Fibroblast of skin of abdomen (primary cell): ENCODE results near the gene RRAD.
A peak's percentile ranks its signal among the peaks of the same experiment; 100 is the strongest.

ENCODE experiments used
- DNase-seq: peaks from one replicate; pipeline ENCODE4 v3.0.0-alpha.2; 2013

The RRAD gene

DNA sequence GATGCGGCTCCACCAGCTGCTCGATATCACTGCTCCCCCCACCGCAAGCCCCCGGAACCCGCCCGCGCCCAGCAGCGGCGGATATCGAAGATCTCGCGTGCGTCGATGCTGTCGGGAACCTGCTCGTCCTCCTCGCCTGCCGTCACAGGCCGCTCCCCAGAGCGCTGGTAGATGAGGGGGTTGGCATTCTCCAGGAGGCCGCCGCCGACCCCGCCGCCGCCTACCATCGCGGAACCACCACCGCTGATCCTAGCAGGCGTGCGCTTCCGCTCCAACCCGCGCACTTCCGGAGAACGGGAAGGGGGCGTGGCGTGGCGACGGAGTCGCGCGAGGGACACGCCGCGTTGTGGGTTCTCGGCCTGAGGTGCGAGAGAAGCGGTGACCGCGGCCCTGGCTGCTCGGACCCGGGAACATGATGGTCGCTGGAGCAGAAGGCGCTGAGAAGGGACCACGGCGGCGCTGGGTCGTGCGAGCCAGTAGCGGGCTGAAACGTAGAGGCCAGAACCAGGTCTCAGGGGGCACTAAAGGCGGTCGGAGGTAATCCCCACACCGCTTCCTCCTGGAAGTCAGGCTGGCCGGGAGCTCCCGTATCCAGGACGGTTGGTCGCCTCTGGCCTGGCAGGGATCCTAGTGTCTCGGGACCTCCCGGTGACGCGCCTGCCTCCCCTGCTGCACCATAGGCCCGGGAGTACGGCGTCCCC, 9.0 kb upstream of the RRAD start, which contains the start of gene CIAO2B:
Gene CIAO2B (minus strand): TSS at position 265 of the 701 bp plus-strand sequence. CDS start 38 bp downstream, at position 227.
- DNase-seq = peak; percentile 83

DNA sequence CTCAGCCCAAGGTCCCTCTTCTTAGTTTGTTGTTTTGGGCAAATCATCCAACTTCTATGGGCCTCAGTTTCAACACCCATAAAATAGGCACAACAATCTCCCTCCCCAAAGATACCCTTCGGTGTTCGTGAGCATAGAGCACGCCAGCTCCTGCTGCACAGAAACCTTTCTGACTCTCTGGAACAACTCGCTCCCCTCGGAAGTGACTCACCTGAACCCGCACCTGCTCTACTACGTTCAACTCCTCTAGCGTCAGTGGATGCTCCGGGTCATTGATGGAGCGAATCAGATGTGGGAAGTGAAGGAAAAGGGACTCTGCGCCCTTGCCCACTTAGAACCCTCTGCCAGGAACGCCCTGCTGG, 8.4 kb upstream of the RRAD start:
- DNase-seq = no peak

DNA sequence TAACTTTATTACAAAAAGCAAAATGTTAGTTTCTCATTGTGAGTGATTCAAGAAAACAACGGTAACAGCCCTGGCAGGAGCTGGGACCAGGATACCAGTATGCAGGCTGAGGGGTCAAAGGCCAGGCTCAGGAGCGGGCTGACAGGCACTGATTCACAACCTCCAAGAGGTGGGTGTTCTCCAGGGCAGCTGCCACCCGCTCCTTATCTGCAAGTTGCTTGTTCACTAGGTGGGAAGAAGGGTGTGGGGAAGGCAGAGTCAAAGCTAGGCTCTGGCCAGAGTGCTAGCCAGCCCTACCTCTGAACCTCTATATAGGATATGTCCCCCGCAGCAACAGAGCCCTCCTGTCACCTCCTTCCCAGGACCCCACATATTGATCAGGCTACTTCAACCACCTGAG, 6.7 kb upstream of the RRAD start:
- DNase-seq = no peak

DNA sequence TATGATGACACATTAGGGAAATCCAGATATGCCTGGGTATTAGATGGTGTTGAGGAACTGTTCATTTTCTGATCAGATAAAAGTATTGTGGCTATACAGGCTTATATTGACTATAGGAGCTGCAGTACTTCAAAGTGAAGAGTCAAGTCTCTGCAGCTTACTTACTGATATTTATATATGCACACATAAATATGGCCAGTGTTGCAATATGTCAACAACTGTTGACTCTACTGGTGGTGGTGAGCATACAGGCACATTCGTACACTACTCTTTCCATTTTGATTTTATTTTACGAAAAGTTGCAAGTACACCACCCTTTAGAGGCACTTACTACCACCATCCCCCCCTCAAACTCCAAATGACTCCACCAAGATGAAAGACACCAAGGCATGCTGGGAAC, 6.3 kb upstream of the RRAD start:
- DNase-seq = no peak

DNA sequence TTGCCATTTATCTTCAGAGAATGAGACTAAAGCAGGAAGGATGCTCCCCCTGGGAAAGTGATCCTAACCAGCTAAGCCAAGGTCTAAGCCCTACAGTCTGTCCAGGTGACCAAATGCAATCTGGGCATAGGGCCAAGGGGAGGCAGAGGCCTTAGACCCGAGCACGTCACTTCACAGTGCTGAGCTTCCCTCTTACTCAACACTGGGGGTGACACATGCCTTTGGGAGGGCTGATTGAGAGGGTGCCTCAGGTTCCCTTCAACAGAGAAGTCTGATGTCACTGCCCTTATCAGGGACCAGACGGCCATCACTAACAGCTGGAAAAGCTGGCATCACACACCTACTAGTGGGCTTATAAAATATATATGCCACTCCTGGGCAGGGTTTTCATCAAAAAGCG, 4.9 kb upstream of the RRAD start:
- DNase-seq = no peak

DNA sequence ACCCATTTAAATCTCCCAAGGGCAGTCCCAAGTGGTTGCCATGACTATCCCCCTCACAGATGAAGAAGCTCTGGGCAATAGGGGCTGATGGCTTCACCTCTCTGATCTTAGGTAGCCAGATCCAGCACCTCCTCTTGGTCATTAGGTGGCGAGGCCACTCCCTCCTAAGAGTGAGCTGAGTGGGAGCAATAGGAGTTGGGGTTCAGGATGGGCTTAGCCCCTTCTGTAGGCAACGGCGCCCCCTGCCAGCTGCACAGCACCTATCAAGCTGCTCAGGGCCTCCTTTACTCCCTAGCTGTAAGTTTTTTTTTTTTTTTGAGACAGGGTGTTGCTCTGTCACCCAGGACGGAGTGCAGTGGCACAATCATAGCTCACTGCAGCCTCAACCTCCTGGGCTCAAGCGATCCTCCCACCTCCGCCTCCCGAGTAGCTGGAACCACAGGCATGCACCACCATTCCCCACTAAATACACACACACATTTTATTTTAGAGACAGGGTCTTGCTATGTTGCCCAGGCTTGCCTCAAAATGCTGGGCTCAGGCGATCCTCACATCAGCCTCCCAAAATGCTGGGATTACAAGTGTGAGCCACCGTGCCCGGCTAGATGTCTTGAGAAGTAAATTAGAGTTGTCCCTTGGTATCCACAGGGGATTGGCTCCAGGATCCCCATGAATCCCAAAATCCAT, 3.5 kb upstream of the RRAD start:
- no peak for DNase-seq

DNA sequence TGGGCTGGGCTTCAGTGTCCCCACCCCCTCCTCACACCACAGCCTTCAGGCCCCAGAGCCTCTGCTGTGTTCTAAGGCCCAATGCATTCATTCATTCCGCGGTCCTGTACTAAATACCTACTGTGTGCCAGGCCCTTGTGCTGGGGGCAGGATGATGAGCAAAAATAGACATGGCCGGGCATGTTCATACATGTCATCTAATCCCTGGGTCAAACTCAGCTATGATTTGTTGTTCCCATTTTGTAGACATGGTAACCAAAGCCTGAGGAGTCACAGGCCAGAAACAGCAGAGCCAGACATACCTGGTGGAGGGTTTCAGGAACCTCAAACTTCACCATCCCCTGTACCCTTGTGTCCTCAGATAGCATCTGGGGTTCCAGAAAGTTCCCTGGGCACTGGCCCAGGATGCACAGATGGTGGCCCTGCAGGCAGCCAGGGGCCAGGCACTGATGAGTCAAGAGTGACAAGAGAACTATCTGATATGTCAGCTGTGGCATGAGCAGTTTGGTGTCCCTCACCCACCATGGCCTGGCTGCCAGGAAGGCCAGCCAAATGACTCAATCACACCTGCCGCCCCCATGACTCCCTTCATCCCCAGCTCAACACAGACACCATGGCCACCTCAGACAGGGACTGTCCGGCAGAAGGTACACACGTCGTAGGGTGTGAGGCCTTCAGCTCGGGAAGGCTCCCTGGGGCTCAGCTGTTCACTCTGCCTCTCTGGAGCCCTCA, 2.7 kb upstream of the RRAD start:
- no peak for DNase-seq

DNA sequence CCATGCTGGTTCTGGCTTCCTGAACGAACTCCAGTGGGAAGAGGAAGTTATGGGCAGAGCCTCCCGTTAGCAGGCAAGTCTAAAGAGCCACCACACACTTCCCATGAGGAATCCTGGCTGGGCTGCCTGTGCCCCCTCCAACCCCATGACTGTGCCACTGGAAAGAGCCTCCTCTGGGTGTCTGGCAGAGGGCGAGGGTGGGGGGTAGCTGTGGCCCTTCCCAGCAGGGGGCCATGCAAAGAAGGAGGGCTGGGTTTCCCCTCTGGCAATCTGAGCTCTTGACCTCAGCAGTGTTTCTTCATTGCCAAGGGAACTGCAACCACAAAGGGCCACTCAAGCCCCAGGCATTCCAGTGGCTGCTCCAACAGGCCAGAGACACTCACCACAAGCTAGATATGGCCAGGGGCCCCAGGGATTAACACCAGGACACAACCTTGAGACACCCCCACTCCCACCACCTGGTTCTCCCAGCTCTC, 1.7 kb upstream of the RRAD start:
- DNase-seq = peak; percentile 65

DNA sequence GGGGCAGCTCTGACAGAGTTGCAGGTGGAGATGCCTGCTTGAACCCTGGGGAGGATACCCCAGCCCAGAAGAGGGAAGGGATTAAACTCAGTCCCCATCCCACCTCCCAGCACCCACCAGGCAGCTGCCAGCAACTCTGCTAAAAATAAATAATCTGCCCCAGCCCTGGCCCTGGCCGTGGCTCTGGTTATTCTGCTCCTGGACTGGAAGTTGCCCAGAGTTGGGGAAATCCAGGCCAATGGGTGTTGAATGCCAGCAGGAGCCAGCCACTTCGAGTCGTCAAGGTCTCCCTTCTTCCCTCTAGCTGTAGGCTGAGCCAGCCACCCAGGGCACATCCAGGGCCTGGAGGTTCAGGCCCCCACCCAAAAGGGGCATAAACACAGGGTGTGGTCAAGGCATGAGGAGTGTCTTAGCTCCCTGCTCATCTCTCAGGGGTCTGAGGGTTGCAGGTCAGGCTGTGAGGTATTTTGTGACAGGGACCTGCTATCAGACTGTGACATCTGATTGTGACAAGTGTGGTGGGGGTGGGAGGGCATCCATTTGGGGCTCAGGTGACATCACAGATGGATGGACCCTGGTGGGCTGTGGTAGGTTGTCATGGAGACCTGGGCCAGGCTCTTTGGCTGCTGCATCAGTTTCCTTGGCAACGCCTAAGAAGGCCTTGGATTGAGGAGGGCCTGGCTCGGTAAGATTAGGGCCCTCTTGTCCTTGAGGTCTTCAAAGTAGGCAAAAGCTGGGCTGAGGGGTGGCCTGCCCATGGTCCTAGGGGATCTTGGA, 1.0 kb upstream of the RRAD start:
- DNase-seq = no peak

DNA sequence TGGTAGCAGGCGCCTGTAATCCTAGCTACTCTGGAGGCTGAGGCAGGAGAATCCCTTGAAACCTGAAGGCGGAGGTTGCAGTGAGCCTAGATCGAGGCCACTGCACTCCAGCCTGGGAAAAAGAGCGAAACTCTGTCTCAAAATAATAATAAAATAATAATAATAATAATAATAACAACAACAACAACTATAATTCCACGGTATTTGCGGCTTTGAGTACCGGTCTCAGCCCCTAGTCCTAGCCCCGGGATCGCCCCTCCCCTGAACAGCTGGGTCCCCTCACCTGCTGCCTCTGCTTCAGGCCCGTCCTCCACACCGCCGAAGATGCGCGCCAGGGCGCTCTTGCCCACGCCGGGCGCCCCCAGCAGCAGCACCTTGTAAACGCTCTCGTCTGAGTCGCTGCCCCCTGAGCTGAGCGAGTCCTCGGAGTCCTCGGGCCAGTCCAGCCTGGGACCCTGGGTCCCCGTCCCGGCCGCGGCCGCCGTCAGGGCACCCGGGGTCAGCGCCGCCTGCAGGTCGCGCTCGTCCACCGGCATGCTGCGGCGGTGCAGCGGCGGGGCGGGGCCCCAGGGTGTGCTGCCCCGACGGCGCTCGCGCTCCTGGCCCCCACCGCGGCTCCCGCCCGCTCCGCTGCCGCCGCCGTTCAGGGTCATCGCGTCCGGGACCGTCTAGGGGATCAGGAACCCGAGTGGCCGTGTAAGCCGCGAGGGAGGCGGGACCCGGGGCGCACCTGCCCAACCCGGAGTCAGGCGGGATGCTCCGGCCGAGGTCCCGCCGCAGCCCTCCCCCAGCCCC, 611 bp downstream of the RRAD start:
- no peak for DNase-seq

DNA sequence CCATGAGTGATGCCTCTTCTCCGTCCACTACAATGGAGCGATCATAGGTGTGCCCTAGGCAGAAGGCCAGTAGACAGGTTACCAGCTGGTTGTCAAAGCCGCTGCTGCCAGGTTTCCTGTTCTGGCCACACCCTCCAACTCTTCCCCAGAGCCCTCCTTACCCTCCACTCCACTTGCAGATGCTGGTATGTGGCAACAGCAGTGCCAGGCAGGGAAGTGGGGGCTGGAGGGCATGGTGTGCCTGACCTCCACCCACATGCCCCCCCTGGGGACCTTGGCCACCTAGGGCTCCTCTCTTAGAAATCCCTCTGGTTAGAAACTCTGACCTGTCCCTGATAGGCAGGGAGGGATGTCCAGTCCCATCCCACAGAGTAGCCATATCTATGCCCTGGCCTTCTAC, 1.5 kb downstream of the RRAD start:
- DNase-seq = no peak

DNA sequence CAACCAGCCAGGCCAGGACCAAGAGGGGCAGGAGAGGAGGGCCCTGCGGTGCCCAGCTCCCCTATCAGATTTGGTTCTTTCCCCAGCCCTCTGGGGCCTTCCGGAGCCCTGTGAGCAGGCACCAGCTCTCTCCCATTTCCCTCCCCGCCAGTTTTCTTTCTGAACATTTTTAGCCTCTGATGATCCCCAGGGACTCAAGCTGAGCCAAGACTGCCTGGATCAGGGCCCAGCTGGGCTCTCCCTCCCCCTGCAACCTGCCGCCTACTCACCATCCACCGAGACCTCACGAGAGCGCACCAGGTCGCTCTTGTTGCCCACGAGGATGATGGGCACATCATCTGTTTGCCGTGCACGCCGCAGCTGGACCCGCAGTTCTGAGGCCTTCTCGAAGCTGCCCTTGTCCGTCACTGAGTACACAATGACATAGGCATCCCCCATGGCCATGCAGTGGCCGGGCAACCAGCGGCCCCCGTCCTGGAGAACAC, 2.0 kb downstream of the RRAD start:
- DNase-seq = no peak

DNA sequence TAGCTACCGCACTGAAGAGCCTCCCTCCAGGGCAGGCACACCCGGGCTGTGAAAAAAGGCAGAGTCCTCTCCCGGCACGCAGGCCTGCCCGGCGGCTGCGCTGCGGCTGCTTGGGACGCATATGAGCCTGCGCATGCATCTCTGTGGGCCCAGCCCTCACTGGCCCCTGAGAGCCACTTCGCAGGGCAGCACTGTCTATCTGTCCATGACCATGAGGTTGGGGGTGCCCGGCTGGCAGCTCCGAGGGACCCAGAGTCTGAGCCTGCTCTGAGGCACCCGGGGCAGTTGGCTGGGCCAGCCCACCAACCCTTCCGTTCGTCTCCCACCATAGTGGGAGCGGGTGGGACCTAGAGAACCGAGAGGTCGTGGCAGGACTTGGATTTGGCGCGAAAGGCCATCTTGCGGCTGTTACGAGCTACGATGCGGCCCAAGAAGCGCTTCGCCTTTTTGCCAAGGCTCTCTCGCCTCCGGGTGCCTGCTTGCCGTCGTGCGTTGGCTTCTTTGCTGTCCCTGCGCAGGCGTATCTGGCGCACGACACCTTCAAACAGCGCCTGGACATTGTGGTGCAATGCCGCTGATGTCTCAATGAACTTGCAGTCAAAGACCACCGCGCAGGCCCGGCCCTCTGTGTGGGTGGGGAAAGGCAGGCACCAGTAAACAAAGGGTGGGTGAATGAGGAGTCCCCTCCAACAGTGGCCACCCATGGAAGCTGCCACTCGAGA, 3.4 kb downstream of the RRAD start:
- no peak for DNase-seq

DNA sequence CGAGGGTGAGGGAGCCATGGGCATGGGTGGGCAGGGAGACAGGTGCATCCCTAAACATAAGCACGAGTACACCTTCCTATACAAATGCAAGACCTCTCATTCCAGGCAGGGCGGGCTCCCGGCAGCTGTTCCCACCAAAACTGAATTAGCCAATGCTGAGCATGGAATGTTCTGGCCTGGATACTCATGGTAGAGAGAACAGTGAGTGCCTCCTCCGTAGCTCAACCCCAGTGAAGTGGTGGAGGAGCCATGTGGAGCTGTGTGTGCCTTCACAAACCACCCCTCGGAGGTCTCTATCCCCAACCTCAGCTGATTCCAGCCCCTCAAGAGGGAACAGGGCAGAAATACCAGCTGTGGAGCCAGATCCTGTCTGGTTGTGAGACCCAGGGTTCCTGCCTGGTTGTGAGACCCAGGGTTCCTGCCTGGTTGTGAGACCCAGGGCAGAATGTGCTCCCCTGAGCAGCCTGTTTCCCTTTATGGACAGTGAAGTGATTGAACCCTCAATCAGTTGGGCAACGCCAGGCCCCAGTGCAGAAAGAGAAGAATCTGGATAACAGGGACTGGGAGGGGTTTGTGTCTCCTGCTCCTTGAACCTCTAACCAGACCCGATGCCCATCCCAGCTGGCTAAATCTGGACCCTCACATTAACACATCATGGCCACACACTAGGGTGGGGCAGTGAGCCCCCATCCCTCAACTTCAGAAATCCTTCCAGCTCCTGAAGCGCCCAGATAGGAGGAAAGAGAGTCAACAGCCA, 4.2 kb downstream of the RRAD start:
- no peak for DNase-seq

DNA sequence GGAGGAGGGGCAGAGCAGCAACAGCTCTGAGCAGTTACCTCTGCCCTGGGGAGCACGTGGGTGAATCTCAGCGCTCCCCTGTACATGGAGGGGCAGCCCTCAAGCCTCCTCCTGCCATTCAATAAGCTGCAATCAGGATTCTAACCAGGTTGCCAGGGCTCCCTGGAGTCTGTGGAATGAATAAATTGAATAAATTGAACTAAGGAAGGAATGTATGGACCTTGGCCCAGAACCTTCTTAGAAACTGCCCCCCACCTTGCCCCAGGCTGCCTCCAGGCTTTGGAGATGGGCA, 5.1 kb downstream of the RRAD start:
- no peak for DNase-seq

DNA sequence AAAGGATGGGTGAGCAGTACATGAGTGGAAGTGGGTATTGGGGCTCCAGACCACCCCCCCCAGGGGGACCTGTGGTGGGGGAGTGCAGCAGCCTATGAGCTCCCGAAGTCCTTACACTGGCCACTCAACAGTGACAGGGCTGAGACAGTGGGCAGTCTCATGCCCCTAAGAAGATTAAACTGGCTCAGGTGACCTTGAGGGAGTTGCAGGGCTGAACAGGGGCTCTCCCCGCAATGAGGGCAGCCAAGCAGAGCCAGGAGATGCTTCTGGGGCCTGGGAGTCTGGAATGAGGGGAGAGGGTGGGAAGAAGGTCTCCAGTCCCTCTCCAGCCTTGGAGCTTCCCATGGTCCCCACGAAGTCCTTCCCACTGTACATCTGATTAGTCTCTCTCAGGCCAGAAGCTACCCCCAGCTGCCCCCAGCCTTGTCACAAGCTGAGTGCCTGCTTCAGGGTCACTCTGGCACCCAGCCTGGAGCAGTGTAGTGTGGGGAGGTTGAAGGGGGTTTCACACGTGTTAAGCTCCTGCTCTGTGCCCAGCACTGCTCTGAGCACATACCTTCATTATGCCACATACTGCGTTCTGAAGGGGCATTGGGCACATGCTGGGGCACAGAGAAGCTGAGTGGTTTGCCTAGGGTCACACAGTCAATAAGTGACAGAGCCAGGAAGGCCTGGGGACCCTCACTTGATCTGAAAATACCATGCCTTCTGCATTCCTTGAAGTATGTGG, 5.6 kb downstream of the RRAD start:
- no peak for DNase-seq

DNA sequence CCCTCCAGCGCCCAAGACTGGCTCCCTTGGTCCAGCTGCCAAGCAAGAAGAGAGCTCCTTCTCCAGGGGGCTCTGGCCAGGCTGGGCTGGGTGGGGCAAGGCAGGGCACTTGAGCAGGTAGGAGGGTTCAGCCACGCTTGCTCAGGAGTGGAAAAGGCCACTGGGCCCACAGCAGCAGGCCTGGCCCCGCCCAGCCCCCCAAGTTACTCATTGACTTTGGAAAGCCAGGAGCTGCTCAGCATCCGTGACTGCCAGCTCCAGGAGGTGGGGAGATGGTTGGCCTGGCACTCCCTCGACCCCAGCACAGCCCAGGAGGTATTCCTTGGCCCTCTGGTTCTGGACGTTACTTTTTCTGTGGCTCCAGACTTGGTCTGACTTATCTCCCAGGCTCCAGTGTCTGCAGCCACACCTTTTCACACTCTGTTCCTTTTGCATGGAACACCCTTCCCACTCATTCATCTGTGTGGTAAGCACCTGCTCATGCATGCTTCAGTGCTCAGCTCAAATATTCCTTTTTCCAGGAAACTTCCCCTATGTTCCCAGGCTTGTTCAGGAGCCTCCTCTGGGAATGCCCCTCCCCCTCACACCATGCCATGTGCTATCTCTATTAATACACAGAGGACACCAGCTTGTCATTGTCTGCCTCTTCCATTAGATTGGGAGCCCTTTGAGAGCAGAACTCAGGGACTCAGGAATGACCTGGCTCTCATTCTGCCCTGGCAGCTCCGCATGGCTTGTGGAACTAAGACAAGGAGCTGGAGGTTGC, 6.3 kb downstream of the RRAD start, which contains the start of gene CDH16:
Gene CDH16 (minus strand): TSS at position 83 of the 766 bp plus-strand sequence. CDS start 820 bp downstream, outside the sequence.
- DNase-seq = no peak

DNA sequence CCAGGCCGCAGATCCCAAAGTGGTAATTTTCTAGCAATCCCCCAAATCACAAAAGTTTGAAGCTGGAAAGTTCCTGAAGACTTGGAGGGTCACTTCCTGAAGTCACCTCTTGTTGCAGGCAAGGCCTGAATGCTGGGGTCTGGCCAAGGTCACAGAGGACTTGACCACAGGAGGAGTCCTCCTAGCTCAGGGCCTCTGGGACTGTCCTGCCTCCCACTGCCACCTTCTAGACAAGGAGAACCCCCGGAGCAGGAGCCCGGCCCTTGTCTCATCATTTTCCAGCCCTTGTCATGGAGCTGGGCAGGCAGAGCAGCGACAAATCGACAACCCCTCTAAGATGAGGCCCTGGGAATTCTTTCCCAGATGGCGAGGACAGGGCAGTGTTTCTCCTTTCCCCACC, 7.0 kb downstream of the RRAD start:
- no peak for DNase-seq

DNA sequence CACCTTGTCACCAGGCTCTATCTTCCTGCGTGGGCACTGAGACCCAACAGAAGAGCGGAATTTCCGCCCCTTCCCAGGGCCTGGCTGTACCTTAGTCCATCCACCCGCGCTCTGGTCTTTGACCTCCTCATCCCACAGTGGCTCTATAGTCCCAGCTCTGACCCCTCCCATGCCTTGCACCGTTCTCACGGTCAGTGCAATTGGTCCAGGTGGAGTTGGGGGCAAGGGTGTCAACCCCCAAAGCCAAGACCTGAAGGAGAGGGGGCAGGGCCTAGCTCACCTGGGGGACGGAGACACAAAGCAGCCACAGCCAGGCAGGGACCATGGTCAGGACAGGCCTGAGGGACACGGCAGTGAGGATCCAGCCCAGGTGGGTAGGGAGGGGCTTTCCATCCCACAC, 7.6 kb downstream of the RRAD start:
- DNase-seq = no peak
